H7 (cell line): ENCODE measurements around the gene KIF17. TPM values are rescaled to one million over a fixed set of nuclear protein-coding genes. Genes with fewer than 3 reads are reported as not detected.
A peak's percentile ranks its signal among the peaks of the same experiment; 100 is the strongest.

Experiments
- DNase-seq: peaks from one replicate; pipeline ENCODE4 v3.0.0; 2012
- H3K27me3 ChIP-seq: 2 replicates; pipeline ENCODE4 v1.6.0; 2011; ENCODE audit warnings: mild to moderate bottlenecking, low read length; ENCODE audit not compliant: control insufficient read depth, insufficient read depth
- H3K36me3 ChIP-seq: replicated peaks from 2 replicates; pipeline ENCODE4 v1.5.1; 2011; ENCODE audit warnings: low read length; ENCODE audit not compliant: control insufficient read depth, insufficient read depth
- H3K4me3 ChIP-seq: 2 replicates; pipeline ENCODE4 v1.5.1; 2011; ENCODE audit warnings: low read depth, mild to moderate bottlenecking, control low read depth, low read length, moderate library complexity; ENCODE audit not compliant: insufficient read depth
- total RNA-seq: library from RNA; depleted of rRNA; stranded (reverse); fragments of >200 nt; shearing (Covaris generic); gene quantifications from 2 replicates; pipeline ENCODE4 v1.2.3, GENCODE V29; 2014; rRNA removed

The KIF17 gene
- total RNA-seq: 3.5 and 10.1 TPM in 2 replicates

DNA sequence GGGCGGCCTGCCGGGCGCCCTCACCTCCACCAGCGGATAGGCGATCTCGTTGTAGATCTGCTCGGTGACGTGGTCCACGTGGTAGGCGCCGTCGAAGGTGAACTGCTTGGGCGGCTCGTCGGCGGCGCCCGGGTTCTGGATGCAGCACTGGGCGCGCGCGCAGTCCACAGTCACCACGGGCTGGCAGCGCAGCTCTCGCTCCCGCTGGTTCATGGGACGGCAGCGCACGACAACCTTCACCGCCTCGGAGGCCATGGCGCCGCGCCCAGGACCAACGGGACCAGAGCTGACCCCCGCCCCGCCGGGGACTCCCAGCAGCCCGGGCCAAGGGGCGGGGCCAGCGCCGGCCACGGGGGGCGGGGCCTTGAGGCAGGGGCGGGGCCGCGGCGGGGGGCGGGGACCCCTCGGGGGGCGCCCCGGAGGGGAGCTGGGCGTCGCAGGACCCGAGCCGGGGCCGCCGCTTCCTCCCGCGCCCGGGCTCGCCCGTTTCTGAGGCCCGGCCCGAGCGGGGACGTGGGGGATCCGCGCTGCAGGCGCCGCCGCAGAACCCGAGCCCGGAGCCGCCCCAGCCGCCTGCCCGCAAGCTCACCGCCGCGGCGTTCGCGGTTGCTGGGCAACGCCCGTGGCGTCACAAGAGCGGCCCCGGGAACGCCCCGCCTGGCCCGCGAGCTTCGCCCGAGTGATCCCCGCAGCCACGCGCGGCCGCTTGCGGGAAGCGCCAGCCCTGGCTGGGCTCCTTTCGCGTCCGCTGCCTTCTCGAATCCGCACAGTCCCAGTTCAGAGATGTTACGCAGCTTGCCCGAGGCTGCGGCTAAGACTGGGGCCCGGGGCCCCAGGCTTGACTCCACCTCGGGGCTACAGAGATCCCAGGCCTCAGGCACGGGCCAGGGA, at the start of gene KIF17:
Gene KIF17 (minus strand): TSS at position 556 of the 891 bp plus-strand sequence. CDS start 301 bp downstream, at position 255.
- peak; percentile 95 for DNase-seq
- H3K27me3 ChIP-seq: peaks cover 26% of the 10 kb centered on the region
- peak within 1 kb of the TSS; percentile 61 for H3K4me3 ChIP-seq
- H3K36me3 ChIP-seq: peaks cover 2% of the 10 kb centered on the region; the same call in 1 of the 2 replicates

DNA sequence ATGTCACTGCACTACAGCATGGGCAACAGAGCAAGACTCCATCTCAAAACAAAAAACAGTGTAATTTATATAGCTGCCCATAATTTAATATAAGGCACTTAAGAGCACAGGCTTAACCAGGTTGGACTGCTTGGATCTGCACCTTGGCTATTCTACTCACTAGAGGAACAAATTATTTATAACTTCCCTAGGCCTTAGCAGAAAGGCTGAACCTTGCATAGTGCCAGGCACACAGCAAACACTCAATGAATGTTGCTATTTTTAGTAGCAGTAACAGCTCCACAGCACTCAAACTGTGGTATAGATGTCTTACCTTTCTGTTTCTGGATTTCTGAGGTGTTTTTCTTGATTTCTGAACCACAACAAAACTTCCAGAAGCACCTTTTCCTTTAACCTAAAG, 49.5 kb upstream of the KIF17 start:
- Histone ChIP-seq H3K4me3 (no peak overlapping the region), H3K27me3 (no peaks in the 10 kb centered on the region), H3K36me3 (peaks cover 41% of the 10 kb centered on the region)
- DNase-seq: no peak

DNA sequence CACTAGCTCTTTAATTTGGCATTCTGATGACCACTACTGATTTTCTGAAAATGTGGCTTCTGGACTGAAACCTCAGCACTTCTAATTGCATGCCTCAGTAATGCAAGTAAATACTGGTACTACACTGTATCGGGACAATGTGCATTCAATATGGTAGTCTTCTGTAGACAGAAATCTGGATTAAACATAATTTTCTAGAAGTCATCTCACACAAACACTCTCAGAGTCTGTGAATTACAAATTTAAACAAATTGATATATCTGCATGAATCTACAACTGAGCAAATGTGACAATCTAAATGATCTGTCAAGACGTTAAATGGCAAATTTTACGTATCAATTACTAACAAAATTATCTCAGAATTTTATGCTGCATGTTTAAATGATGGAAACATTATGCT, 45.6 kb upstream of the KIF17 start:
- Histone ChIP-seq H3K4me3 (no peak overlapping the region), H3K27me3 (no peaks in the 10 kb centered on the region), H3K36me3 (peaks cover 38% of the 10 kb centered on the region)
- DNase-seq: no peak

GRCh38 chr1:20760322-20760721, 42.5 kb upstream of the KIF17 start:
- DNase-seq: no peak
- Histone ChIP-seq H3K27me3 (no peaks in the 10 kb centered on the region), H3K4me3 (no peak overlapping the region), H3K36me3 (peaks cover 29% of the 10 kb centered on the region)

- no peak for DNase-seq
- Histone ChIP-seq H3K4me3 (no peak overlapping the region), H3K36me3 (peaks cover 8% of the 10 kb centered on the region), H3K27me3 (no peaks in the 10 kb centered on the region)
Measured at GRCh38 chr1:20753589-20753988, 35.8 kb upstream of the KIF17 start.

DNA sequence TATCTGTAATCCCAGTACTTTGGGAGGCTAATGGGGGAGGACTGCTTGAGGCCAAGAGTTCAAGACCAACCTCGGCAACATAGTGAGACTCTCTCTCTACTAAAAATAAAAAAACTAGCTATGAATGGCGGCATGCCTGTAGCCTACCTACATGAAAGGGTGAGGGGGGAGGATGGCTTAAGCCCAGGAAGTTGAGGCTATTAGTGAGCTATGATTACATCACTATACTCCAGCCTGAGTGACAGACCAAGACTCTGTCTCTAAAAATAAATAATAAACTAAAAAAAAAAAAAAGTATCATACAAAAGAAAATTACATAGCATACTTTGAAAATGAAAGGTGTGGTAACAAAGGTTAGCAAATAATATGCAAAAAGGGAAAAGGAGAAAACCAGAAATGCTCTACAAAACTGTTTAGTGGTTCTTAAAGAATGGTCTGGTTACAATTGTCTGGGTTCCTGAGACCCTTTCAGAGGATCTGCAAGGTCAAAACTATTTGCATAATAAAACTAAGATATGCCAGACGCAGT, 33.7 kb upstream of the KIF17 start:
- H3K36me3 ChIP-seq: peaks cover 14% of the 10 kb centered on the region
- DNase-seq: no peak
- H3K4me3 ChIP-seq: no peak overlapping the region
- no peaks in the 10 kb centered on the region for H3K27me3 ChIP-seq

- Histone ChIP-seq H3K27me3 (no peaks in the 10 kb centered on the region), H3K36me3 (peaks cover 25% of the 10 kb centered on the region), H3K4me3 (no peak overlapping the region)
- no peak for DNase-seq
Measured at GRCh38 chr1:20742671-20743070, 24.9 kb upstream of the KIF17 start.

DNA sequence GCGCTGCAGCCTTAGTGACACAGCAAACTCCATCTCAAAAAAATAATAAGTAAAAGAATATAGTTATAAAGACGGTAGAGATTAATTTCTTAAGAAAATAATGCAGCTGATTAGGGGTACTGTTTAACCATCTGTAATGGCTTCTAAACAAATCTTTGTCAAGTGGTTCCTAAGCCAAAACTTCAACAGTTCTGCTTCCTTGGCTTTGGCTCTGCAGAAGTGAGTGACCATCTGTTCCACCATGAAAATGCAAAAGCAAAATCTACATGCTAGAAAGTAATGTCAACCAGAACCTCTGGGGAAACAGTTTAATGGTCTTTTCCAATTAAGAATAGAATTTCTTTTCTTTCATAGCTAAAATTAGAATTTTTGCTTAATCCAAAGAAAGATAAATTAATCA, 23.0 kb upstream of the KIF17 start:
- DNase-seq: no peak
- Histone ChIP-seq H3K36me3 (peaks cover 16% of the 10 kb centered on the region), H3K27me3 (no peaks in the 10 kb centered on the region; the same call in 1 of the 2 replicates), H3K4me3 (no peak overlapping the region)

DNA sequence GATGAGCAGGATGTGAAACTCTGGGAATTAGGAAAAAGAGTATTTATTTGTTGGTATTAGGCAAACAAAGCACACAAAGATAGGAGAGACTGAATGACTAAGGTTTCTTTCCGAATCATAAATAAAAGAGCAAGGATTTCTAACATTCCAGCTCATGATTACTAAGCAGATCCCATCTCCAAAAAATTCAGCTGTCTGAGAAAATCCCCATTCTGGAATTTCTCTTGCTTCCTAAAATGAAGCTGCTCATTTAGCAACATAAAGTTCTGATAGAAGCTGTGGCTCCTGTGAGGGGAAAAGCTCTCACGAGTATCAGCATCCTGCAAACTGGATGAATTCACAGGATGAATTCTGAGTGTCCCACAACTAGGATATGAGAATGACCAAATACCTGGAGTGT, 21.4 kb upstream of the KIF17 start:
- Histone ChIP-seq H3K27me3 (peaks cover under 1% of the 10 kb centered on the region; the same call in 1 of the 2 replicates), H3K4me3 (no peak overlapping the region), H3K36me3 (peaks cover 6% of the 10 kb centered on the region)
- no peak for DNase-seq

DNA sequence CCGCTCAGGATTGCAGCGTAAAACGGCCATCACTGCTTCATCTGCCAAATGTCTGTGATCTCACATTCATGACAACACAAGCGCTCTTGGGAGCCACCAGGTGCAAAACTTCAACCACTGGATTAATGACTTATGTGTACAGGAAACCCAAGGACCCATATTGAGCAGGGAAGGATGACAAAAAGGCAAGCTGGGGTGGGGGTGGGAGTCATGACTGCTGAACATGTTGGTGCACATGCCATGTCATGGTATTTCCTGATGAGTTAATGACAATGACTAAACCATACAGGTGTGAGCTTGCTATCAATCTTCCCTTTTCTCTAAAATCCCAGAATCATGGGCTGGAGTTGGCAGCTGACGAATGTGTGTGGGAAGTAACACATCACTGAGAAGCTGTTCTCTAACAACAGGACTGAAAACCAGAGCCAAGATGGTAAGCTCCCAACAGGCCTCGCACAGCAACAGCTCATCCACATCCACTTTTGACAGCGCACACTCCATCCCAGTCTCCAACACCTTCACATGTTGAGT, 17.8 kb upstream of the KIF17 start:
- Histone ChIP-seq H3K4me3 (no peak overlapping the region), H3K27me3 (peaks cover 34% of the 10 kb centered on the region), H3K36me3 (peaks cover 1% of the 10 kb centered on the region)
- no peak for DNase-seq

- H3K4me3 ChIP-seq: no peak overlapping the region; the same call in 1 of the 2 replicates
- peaks cover 1% of the 10 kb centered on the region; the same call in 1 of the 2 replicates for H3K36me3 ChIP-seq
- peaks cover 53% of the 10 kb centered on the region for H3K27me3 ChIP-seq
- DNase-seq: no peak
Measured at GRCh38 chr1:20733360-20733975, 15.7 kb upstream of the KIF17 start.

GRCh38 chr1:20732588-20733359, 15.0 kb upstream of the KIF17 start, which contains the start of gene SH2D5:
Gene SH2D5, minus strand, starts transcription at chr1:20732703. Its CDS starts 4,659 bp downstream, at chr1:20728044.
- Histone ChIP-seq H3K36me3 (peaks cover 1% of the 10 kb centered on the region; the same call in 1 of the 2 replicates), H3K4me3 (peak within 1 kb of the TSS; percentile 61), H3K27me3 (peaks cover 53% of the 10 kb centered on the region)
- peak; percentile 80 for DNase-seq

DNA sequence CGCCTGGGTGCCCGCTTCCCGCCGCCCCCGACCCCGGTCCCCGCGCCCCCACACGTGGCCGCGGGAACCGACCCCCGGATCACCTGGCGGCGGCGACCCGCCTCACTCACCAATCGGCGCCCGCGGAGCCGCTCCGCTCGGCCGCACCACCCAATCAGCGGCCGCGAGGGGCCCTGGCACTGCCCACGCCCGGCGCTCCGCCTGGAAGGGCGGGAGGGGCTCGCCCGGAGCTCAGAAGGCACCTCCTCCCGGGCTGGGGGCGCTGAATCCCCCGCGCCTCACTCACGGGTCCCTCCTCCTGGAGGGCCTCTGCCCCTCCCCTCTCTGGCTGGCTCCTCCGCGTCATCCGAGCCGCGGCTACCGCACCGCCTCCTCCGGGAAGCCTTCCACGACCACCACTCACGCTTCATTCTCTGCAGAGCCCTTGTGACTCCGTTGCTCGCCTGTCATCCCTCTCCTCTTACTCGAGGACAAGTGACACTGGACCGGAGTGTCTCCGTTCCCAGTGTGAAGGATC, 14.3 kb upstream of the KIF17 start:
- peak; percentile 97 for DNase-seq
- Histone ChIP-seq H3K36me3 (0 out of 2 replicates have a peak, but pooled peaks cover under 1% of the 10 kb centered on the region), H3K27me3 (peaks cover 53% of the 10 kb centered on the region), H3K4me3 (peak overlapping the region; percentile 61)
